Endothelial cell of umbilical vein (primary cell): ENCODE measurements around the gene WNT4. TPM values are rescaled to one million over a fixed set of nuclear protein-coding genes. Genes with fewer than 3 reads are reported as not detected.
A peak's percentile ranks its signal among the peaks of the same experiment; 100 is the strongest.

ENCODE experiments used
- BruUV-seq: library from RNA; stranded (reverse); fragments of 400-500 nt; replicated peaks from 2 replicates; lab custom pipeline; 2021; lab: Mats Ljungman, UMichigan
- CTCF ChIA-PET: fragments of 300-600, 350-600 bp; sonication (Branson Sonifier 250); formaldehyde crosslinking; loops from one replicate; lab custom pipeline; 2021; ENCODE audit warnings: antibody characterized with exemption, inconsistent platforms; lab: Charles Lee
- POLR2A ChIA-PET: fragments of 300-600, 350-600 bp; sonication (Branson Sonifier 250); formaldehyde crosslinking; loops from one replicate; lab custom pipeline; 2021; ENCODE audit warnings: antibody characterized with exemption, inconsistent platforms; lab: Charles Lee
- DNase-seq: peaks from one replicate; pipeline ENCODE4 v3.0.0-alpha.2; 2011; ENCODE audit warnings: low read depth, low spot score
- FAIRE-seq: peaks from 2 replicates; lab custom pipeline; 2011; peaks lifted over from hg19 to GRCh38; lab: Jason Lieb, UNC
- H2AFZ ChIP-seq: 2 replicates; pipeline ENCODE4 v1.6.0; 2012; ENCODE audit warnings: low read depth, low read length, control low read depth, inconsistent platforms
- H3K27ac ChIP-seq: 2 replicates; pipeline ENCODE4 v1.5.1; 2011; ENCODE audit warnings: low read depth, mild to moderate bottlenecking, control low read depth, low read length, moderate library complexity; ENCODE audit not compliant: insufficient read depth
- H3K27me3 ChIP-seq, 2 experiments: 2 replicates each; pipeline versions ENCODE4 v1.6.0 to v1.6.1; 2011; ENCODE audit warnings: low read length in 2 of 2, mixed read lengths in 1 of 2; ENCODE audit not compliant: control insufficient read depth in 2 of 2, insufficient read depth in 2 of 2
- H3K36me3 ChIP-seq, 2 experiments: 2 replicates in 1 of 2; 3 replicates in 1 of 2; pipeline ENCODE4 v1.5.1; 2011; ENCODE audit warnings: low read length in 2 of 2, mild to moderate bottlenecking in 1 of 2, moderate library complexity in 1 of 2; ENCODE audit not compliant: control insufficient read depth in 2 of 2, insufficient read depth in 2 of 2; ENCODE audit errors: extremely low read depth in 1 of 2
- H3K4me1 ChIP-seq: 3 replicates; pipeline ENCODE4 v1.5.1; 2011; ENCODE audit warnings: mild to moderate bottlenecking, low read length; ENCODE audit not compliant: control insufficient read depth, insufficient read depth; ENCODE audit errors: extremely low read depth
- H3K4me2 ChIP-seq: 2 replicates; pipeline ENCODE4 v1.6.1; 2011; ENCODE audit warnings: low read length, control low read depth, mixed read lengths; ENCODE audit not compliant: insufficient read depth
- H3K4me3 ChIP-seq, 3 experiments: fragments of 200-600 bp in 1 of 3; sonication (generic), shearing (Covaris generic) in 1 of 3; replicated peaks in 1 of 3; 2 replicates each; pipeline ENCODE4 v1.5.1; 2011 to 2016; ENCODE audit warnings: control low read depth in 3 of 3, low read length in 3 of 3, mild to moderate bottlenecking in 2 of 3, inconsistent platforms in 1 of 3, low read depth in 1 of 3, moderate library complexity in 1 of 3; ENCODE audit not compliant: insufficient read depth in 1 of 3
- H3K79me2 ChIP-seq: 2 replicates; pipeline ENCODE4 v1.6.0; 2012; ENCODE audit warnings: low read length, inconsistent platforms; ENCODE audit not compliant: control insufficient read depth, insufficient read depth
- H3K9ac ChIP-seq: replicated peaks from 2 replicates; pipeline ENCODE3; 2011; ENCODE audit warnings: low read length, control low read depth; ENCODE audit not compliant: insufficient read depth; ENCODE audit errors: extremely low read depth
- H3K9me1 ChIP-seq: replicated peaks from 3 replicates; pipeline ENCODE4 v1.6.0; 2011; ENCODE audit warnings: mild to moderate bottlenecking, low read length; ENCODE audit not compliant: control insufficient read depth, insufficient read depth; ENCODE audit errors: extremely low read depth
- H3K9me3 ChIP-seq: replicated peaks from 2 replicates; pipeline ENCODE4 v1.5.1; 2012; ENCODE audit warnings: low read length, inconsistent platforms; ENCODE audit not compliant: control insufficient read depth, insufficient read depth
- H4K20me1 ChIP-seq: replicated peaks from 2 replicates; pipeline ENCODE3; 2011; ENCODE audit warnings: mild to moderate bottlenecking, low read length; ENCODE audit not compliant: control insufficient read depth, insufficient read depth; ENCODE audit errors: extremely low read depth
- CTCF ChIP-seq, 2 donors: IDR thresholded peaks; 1 replicate in 1 of 2; 2 replicates in 1 of 2; pipeline ENCODE4 v1.5.1; 2011; ENCODE audit warnings: low read length in 2 of 2, mild to moderate bottlenecking in 2 of 2, moderate library complexity in 2 of 2, control low read depth in 1 of 2, inconsistent platforms in 1 of 2, low read depth in 1 of 2; ENCODE audit not compliant: insufficient read depth in 1 of 2; ENCODE audit errors: extremely low read depth in 1 of 2
- EZH2 ChIP-seq: IDR thresholded peaks from 2 replicates; pipeline ENCODE4 v1.6.1; 2012; ENCODE audit warnings: borderline replicate concordance, low read depth, mild to moderate bottlenecking, moderate library complexity, low read length, inconsistent platforms; ENCODE audit not compliant: severe bottlenecking
- FOS ChIP-seq: IDR thresholded peaks from 2 replicates; pipeline ENCODE4 v1.6.1; 2011; ENCODE audit warnings: mild to moderate bottlenecking, low read length, moderate library complexity, borderline replicate concordance; ENCODE audit not compliant: insufficient read depth
- GATA2 ChIP-seq: IDR thresholded peaks from 2 replicates; pipeline ENCODE4 v1.7.0; 2011; ENCODE audit warnings: low read depth, mild to moderate bottlenecking, moderate library complexity, mixed read lengths, low read length; ENCODE audit not compliant: insufficient read length, insufficient read depth
- JUN ChIP-seq: IDR thresholded peaks from 2 replicates; pipeline ENCODE4 v1.6.1; 2011; ENCODE audit warnings: borderline replicate concordance, low read depth; ENCODE audit not compliant: insufficient read length, insufficient read depth
- MAX ChIP-seq: IDR thresholded peaks from 2 replicates; pipeline ENCODE4 v1.6.1; 2011; ENCODE audit not compliant: insufficient read depth, insufficient read length
- MYC ChIP-seq: IDR thresholded peaks from one replicate; pipeline ENCODE4 v1.6.1; 2011; ENCODE audit warnings: mild to moderate bottlenecking, low read depth, low read length
- POLR2A ChIP-seq: IDR thresholded peaks from 2 replicates; pipeline ENCODE4 v1.6.1; 2012; ENCODE audit warnings: low read depth, mild to moderate bottlenecking, control low read depth, low read length
- POLR2AphosphoS5 ChIP-seq: IDR thresholded peaks from 2 replicates; pipeline ENCODE4 v1.6.1; 2012; ENCODE audit warnings: low read depth, mild to moderate bottlenecking, control low read depth, low read length, moderate library complexity; ENCODE audit not compliant: insufficient read depth
- dilution Hi-C: fragments of 300-500 bp; cut with MboI; formaldehyde crosslinking; loops from one replicate; pipeline ENCODE4 v1.15.0; 2019; ENCODE audit warnings: low sequenced_read_pairs; ENCODE audit not compliant: extremely low pct_ligation_motif_present
- intact Hi-C: fragments of 100-400 bp; cut with micrococcal nuclease; formaldehyde crosslinking; loops from one replicate; pipeline ENCODE4 v1.10.0; 2022
- polyA plus RNA-seq, 4 experiments: library from polyadenylated mRNA; depleted of rRNA in 3 of 4; stranded (reverse) in 3 of 4; unstranded in 1 of 4; fragments of >200 nt; gene quantifications; 2 replicates each; pipeline versions ENCODE4 v1.2.1 to v1.2.3, GENCODE V29; 2011 to 2012; ENCODE audit warnings: missing spikeins in 1 of 4
- total RNA-seq: library from RNA; stranded (reverse); gene quantifications from 2 replicates; pipeline ENCODE4 v1.2.3, GENCODE V29; 2021

WNT4 gene
- total and polyA plus RNA-seq, 2 donors (not counting 3 experiments of a cell fraction or from before 2014, with no cell fraction given): 0.06 TPM; not detected in 1

- no peak overlapping the region for H3K4me2 ChIP-seq
- TF ChIP-seq POLR2AphosphoS5 (no peak), EZH2 (no peak), JUN (no peak), CTCF (IDR thresholded peaks at IDR 0.05; ENCODE audit: extremely low read depth in 1 of 2, insufficient read depth in 1 of 2, low read depth in 1 of 2, low read length in 2 of 2) (no peak), MYC (no peak)
- no peak overlapping the region for H2AFZ ChIP-seq
- no peaks in the 10 kb centered on the region for H3K27me3 ChIP-seq
- H3K4me3 ChIP-seq: no peak overlapping the region
- H3K9ac ChIP-seq: no peak overlapping the region
- DNase-seq: no peak
- H3K9me3 ChIP-seq: no peaks in the 10 kb centered on the region
- no TSS peak for BruUV-seq
- H3K36me3 ChIP-seq: peaks cover 3 to 16% of the 10 kb centered on the region in 2 experiments
- peaks cover 75% of the 10 kb centered on the region for H3K79me2 ChIP-seq
- H4K20me1 ChIP-seq: peaks cover 10% of the 10 kb centered on the region
- H3K9me1 ChIP-seq: no peaks in the 10 kb centered on the region
- dilution Hi-C loops: no loop called here
- FAIRE-seq: no peak
- intact Hi-C loops: no loop called here
- peaks cover 20% of the 10 kb centered on the region for H3K4me1 ChIP-seq
- CTCF ChIA-PET: interaction anchor here (1.6 kb wide), 2 partner anchors 10 to 314 kb away, joined by 4 to 5 read pairs; no protein-coding TSS in a partner anchor
- POLR2A ChIA-PET: no interaction called here
- no peak overlapping the region for H3K27ac ChIP-seq
These were observed 40.2 kb downstream of the WNT4 start for GRCh38 chr1:22102746-22103145.

GRCh38 chr1:22101995-22102394 is 40.9 kb downstream of the WNT4 start:
- dilution Hi-C loops (no loop called here), intact Hi-C loops (no loop called here)
- no peak overlapping the region for H3K27ac ChIP-seq
- H3K9me1 ChIP-seq: no peaks in the 10 kb centered on the region
- peaks cover 76% of the 10 kb centered on the region for H3K79me2 ChIP-seq
- FAIRE-seq (no peak), DNase-seq (peak; percentile 54)
- TF ChIP-seq EZH2 (no peak), FOS (no peak), POLR2A (no peak), POLR2AphosphoS5 (no peak), CTCF (IDR thresholded peaks at IDR 0.05; ENCODE audit: extremely low read depth in 1 of 2, insufficient read depth in 1 of 2, low read depth in 1 of 2, low read length in 2 of 2) (no peak), MAX (no peak), GATA2 (no peak), JUN (no peak), MYC (no peak)
- no peaks in the 10 kb centered on the region for H3K9me3 ChIP-seq
- ChIA-PET CTCF (interaction anchor here (1.6 kb wide), 2 partner anchors 10 to 314 kb away, joined by 4 to 5 read pairs; no protein-coding TSS in a partner anchor), POLR2A (no interaction called here)
- H3K4me1 ChIP-seq: peaks cover 20% of the 10 kb centered on the region
- no peaks in the 10 kb centered on the region for H3K27me3 ChIP-seq
- no peak overlapping the region for H3K4me3 ChIP-seq
- H3K36me3 ChIP-seq: peaks cover 6 to 17% of the 10 kb centered on the region in 2 experiments
- H3K4me2 ChIP-seq: no peak overlapping the region
- H3K9ac ChIP-seq: no peak overlapping the region
- BruUV-seq: no TSS peak
- peaks cover 10% of the 10 kb centered on the region for H4K20me1 ChIP-seq
- H2AFZ ChIP-seq: no peak overlapping the region
